SKM-1 (cell line): Measurements from ENCODE around the gene CCL4.
"Not testable (repeated sequence)": the region's sequence is repeated elsewhere in the genome, so short reads cannot be mapped to it uniquely, and the experiment has no call there.

Experiments used
- DNase-seq: peaks from one replicate; lab custom pipeline; 2025; ENCODE audit not compliant: unreplicated experiment; lab: John Stamatoyannopoulos, UW

CCL4 gene

DNA sequence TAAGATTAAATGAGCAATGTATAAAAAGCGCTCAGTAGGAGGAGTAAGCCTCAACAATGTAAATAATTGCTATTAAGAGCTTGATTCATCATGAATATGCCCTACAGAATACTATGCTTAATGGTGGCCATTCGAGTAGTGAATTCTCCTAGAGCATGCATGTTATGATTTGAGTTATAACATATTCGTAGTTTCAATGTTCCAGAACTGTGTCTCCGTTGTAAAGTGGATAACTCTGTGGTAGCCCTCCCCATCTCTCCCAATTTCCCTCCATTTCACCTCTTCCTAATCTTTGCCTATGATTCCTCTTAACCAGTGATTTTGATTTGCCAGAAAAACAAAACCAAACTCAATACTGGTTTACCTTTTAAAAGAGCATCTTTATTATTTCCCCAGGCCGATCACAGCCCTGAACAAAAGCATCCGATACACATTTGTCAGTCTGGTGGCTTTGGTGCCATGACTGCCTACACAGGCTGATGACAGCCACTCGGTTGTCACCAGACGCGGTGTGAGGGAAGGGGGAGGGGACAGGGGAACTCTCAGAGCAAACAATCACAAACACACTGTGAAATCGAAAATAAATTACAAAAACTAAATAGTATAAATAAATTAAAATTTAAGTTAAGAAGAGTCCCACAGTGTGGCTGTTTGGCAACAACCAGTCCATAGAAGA, 15.6 kb upstream of the CCL4 start:
- DNase-seq = not testable (repeated sequence)

DNA sequence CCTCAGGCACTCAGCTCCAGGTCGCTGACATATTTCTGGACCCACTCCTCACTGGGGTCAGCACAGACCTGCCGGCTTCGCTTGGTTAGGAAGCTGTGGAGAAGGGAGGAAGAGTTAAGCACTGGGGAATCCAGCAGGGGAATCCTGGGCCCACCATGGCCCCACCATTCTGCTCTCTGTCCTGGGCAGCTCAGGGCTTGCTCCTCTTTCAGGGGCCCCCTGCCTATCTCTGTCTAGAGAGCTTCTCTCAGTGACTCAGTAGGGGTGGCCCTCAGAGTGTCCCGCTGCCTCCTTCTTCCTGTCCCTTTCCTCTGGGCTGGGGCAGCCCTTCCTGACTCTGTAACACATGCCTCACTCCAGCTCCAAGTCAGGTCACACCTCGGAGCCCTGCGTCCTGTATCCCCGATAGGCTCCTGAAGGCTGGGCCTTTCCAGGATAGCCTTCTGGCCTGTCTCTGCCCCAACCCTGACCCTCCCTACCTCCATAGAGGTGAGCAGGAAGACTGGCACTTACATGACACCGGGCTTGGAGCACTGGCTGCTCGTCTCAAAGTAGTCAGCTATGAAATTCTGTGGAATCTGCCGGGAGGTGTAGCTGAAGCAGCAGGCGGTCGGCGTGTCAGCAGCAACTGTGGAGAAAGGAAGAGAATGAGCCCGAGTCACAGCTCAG, 14.8 kb upstream of the CCL4 start:
- DNase-seq = no peak

DNA sequence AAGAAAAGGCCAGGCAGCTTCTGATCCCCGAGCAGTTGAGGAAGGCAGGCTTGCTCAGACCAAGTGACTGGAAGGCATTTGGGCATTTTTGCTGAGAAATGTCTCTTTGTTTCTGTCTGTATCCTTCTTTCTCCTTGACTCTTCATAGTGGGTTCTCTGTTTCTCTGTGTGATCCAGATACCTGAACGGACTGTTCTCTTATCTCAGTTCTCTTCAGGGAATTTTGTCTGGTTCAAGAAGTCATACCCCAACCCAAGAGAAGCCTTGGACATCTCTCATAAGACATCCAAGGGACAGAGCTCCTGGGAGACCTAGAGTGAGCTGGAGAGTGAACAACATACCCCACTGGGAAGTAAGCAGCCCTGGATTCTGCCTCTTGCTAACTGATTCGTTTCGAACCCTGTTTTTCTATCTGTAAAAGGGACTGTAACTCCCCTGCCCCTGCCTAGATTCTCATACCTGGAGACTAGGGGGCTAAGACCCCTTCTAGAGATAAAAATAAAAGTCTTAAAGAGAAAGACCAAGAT, 14.2 kb upstream of the CCL4 start:
- no peak for DNase-seq

DNA sequence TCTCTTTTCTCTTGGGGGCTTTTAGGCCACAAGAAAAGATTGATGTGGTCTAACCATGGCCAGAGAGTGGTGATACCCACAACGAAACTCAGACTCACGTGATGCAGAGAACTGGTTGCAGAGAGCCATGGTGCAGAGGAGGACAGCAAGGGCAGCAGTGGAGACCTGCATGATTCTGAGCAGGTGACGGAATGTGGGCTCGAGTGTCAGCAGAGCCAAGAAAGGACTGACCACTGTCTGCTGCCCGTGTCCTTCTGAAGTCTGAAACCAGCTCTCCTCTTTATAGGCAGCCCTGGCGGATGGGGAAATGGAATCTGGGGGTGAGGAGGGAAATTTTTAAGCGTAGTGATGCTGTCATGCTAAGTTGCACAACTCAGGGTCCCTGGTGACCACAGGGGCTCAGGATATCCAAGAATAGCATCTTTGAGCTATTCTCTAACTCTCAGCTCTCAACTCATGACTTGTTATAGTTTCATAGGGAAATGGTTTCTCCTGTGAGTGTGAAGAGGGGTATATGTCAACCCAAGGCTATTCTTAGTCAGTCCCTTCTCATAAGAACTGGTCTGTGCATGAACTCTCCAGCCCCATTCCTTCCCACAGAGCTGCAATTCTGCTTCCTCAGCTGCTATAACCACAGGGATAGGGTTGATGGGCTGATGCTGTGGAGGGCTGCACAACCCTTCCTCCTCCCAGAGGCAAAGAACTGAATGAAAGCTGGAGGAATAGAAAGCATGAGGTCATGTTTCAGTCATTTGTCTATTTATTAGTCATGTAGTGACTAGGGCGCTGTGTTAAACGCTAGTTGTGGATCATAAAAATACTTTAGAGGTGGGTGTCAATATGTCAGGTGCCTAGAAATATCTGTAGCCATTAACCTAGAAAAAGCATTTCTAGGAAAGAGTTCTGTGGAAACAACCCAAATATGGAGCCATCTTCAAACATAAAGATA, 13.5 kb upstream of the CCL4 start, which contains the start of gene CCL3:
Gene CCL3, minus strand, starts transcription at position 256 of the 949 bp plus-strand sequence. Its CDS starts 85 bp downstream, at position 171.
- DNase-seq = peak; percentile 72

DNA sequence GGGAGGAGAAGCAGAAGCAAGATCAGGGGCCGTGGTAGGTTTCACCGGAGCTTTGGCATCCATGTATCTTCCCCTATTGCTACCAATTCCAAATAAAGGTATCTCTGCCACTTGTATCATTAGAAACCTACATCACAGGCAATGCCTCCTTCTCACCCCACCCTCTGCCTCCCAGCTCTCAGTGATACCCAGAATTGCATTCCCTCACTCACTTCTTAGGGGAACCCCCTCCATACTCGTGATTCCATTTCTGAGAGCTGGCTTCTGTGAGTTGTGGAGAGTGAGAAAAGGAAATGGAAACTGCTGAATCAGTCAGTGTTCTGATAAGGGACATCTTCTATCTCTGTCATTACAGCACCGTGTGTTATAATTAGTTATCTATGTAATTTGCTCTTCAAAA, 11.4 kb upstream of the CCL4 start:
- no peak for DNase-seq

DNA sequence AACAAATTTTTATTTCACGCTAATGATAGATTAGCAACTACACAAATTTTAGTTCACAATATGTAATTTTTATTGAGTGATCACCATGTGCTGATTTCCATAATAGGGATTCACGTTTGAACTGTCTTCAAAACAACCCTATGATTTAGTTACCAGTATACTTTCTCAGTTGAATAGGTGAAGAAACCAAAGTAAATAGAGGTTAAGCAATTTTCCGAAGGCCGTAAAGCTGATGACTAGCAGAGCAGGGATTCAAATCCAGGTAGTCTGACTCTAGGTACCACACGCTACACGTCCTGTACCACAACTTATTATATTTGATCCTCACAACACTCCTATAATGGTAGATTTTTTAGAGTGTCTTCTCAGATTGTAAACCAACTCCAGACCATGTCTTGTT, 10.9 kb upstream of the CCL4 start:
- not testable (repeated sequence) for DNase-seq

DNA sequence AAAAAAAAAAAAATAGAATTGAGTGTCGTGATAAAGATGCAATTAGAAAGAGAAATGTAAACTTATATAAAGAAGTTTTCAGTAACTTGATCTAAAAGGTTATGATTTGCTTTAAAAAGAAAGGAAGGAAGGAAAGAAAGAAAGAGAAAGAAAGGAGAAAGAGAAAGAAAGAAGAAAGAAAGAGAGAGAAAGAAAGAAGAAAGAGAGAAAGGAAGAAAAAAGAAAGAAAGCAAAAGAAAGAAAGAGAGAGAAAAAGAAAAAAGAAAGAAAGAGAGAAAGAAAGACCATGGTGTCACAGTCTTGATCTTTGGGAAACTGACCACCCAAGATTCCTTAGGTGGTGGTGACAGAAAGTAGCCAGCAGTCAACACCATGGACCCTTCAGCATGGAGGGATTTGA, 9.4 kb upstream of the CCL4 start:
- no peak for DNase-seq

DNA sequence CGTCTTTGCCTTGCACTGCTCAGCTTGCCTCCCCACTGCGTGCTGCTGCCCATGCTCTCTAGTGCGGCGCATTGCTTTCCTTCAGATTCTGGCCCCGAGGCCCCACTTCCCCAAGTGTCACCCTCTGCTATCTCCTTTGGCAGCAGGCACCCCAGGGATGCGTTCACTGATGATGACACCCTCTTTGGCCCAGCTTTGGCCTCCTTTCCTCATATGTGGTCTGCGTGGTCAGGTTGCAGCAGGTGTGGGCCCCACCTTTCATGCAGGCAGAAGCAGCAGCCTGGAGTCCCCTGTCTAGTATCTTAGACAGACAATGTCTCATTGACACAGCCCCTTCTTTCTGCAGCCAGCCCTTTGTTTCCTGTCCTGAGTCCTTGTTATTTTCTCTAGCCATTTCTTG, 8.9 kb upstream of the CCL4 start:
- peak; percentile 27 for DNase-seq

DNA sequence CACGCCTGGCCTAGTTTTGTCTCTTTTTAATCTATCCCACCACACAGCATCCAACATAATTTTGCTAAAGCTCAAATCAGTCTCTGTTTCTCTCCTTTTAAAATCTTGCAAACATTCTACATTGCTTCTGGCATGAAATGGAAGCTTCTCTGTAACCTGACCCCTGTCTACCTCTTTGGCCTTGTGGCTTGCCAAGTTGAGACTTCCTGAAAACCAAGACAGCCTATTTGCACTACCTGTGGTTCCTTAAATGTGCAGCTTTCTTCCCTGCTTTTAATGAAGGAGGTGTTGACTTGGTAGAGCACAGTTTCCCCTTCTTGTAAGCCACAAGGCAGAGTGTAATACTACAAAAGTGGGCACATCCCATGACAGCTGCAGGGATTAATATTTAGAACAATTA, 7.6 kb upstream of the CCL4 start:
- DNase-seq = peak; percentile 50

DNA sequence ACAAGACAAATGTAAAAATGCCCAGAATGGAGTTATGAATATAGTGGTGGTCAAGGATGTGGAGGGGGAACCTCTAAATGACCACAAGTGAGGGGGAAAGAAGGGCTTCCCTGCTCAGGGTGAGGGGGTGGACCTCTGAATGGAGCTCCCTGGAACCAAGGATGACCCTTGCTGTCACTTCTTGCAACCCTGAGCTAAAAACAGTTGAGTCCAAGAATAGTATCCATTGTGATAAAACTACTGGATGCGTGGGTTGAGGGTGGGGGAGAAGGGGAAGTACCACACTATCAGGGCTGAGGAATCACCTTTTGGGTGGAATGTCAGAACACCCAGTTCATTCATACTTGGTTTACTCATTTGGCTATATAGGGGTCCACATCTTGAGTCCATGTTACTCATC, 4.6 kb upstream of the CCL4 start:
- DNase-seq = not testable (repeated sequence)

DNA sequence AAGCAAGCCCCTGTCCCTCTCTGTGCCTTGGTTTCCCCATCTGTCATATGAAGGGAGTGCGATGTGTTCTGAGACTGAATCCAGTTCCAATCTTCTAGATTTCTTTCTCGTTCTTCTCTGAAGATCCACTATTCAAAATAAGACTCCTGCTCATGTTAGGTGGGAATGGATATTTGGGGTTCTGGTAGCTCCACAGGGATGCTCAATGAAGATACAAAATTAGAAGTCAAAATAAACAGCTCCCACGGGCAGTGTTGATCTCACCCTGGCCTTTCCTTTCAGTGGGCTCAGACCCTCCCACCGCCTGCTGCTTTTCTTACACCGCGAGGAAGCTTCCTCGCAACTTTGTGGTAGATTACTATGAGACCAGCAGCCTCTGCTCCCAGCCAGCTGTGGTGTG, 619 bp downstream of the CCL4 start:
- DNase-seq = not testable (repeated sequence)

DNA sequence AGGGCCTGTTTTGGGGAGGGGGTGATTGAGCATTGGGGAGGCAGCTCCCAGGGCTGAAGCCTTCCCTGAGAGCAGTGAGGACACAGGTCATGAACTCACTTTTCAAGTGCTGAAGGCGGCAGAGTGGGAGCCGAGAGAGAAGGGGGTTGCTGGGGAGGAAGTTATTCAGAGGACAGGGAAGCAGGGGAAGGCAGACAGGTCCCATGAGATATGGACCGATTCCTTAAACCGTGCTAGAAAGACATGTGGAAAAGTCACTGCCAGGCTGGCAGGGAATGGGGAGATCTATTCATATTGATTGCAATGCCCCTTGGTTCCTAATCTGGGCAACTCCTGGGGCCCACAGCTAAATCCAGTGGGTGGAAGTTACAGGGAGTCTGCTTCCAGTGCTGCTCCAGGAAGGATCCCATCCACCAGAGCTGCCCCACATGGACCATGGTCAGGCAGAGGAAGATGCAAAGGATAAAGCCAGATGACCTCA, 1.1 kb downstream of the CCL4 start:
- no peak for DNase-seq

DNA sequence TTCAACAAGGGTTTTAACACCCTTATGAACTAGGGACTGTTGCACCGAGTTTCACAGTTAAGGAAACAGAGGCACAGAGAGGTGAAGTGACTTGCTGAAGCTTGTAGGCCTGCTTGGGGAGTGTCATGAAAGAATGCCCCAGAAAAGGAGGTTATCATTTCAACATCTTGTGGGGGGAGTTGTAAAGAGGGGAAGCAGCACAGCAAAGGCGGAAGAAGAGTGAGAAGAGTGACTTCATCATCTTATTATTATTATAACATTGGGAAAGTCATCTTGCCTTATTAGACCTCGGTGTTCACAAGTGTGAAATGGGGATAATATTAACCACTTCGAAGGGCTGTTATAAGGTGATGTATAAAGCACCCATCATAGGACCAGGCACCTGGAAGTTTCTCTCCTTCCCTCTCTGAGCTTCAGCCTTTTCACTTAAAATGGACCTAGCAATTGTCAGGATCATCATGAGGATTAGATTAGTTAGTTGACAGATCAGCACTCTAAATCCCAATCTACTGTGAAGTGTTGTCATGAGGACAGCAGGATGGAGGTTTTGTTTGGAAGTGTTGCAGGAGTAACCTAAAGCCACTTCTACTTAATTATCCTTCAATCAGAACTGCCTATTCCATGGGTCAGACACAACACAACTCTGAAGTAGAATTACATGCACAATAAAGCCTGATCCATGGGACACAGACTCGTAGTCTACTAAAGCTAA, 2.3 kb downstream of the CCL4 start:
- peak; percentile 41 for DNase-seq

DNA sequence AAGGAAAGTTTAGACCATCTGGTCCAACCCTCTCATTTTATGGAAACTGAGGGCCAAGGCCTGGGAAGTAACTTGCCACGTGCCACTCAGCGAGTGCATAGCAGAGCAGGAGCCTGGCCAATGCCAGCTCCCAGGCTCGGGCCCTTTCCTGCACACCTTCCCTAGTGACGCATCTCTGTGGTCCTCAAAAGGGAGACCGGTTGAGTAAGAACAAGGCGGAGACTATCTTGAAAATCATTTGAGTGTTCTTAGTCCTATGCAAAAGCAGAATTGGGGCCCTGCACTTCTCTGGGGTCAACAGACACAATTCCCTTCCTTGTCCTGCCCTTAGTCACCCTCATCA, 2.8 kb downstream of the CCL4 start:
- no peak for DNase-seq

DNA sequence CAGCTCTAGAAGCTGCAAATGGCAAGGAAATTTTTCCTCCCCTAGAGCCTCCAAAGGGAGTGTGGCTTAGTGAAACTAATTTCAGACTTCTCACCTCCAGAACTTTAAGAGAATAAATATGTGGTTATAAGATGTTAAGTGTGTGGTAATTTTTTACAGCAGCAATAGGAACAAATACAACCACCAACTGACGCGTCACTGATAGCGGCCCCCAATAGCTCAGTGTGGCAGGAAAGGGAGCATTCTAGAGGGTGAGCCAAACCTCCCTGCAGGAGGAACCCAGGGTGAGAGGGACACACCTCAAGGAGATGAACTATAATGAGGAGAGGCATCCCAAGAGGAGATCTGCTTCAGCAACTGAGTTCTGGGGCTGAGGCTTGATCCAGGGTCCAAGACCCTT, 4.0 kb downstream of the CCL4 start:
- DNase-seq = no peak

DNA sequence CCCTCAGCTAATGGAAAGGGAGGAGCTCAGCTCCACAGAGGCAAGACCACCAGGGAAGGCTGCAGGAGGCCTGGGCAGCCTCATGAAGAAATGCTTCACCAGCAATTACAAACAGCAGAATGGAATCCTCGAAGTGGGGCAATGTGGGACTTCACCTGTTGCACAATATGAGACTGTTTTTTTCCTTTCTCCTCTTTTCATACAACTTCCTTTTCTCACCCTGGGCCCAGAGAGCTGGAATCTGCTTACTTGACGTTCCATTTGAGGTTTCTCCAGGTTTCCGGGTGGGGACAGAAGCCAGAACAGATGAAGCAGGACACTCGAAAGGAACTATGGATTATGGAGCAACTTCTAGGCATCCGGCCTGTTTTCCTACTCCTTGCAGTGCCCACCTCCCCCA, 4.6 kb downstream of the CCL4 start:
- DNase-seq = not testable (repeated sequence)

DNA sequence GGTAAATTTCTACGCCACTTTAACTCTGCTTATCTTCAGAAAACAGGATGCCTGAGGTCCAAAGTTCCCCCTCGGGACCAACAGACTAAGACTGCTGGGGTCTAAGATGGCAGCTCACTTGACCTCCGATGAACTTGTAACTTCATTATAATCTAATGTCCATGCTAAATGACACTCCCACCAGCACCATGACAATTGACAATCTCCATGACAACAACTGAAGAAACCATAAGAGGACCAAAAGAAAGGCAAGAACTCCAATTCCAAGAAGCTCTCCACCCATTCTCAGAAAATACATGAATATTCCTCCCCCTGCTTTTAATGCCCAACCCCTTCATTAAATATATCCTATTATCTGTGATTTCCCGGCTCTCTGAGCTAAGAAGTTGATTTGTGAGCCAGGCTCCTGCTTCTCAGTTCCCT, 7.5 kb downstream of the CCL4 start:
- no peak for DNase-seq

DNA sequence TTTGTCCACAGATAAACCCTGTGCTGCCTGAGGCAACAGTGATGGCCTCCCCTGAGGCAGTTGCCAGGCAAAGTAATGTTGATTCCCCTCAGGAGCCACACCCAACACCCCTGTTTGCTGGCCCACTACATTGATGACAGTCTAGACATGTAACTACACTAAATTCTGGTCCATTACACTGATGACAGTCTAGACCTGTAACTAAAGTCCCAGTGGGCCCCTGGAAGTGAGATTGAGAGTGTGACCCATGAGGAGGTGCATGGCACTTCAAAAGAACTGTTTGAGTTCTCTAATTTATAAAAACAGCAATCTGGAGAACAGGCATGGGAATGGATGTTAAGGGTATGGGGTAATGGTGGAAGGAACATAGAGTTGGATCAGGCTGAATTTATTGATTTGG, 8.9 kb downstream of the CCL4 start:
- DNase-seq = no peak

DNA sequence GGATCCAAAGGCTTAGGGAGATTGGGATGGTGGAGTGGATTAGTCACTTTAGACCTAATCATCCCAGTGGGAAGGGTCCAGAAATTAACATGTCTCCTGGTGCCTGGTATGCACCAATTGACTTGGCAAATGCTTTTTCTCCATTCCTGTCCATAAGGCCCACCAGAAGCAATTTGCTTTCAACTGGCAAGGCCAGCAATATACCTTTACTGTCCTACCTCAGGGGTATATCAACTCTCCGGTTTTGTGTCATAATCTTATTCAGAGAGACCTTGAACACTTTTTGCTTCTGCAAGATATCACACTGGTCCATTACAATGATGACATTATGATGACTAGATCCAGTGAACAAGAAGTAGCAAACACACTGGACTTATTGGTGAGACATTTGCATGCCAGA, 9.5 kb downstream of the CCL4 start:
- DNase-seq = not testable (repeated sequence)

DNA sequence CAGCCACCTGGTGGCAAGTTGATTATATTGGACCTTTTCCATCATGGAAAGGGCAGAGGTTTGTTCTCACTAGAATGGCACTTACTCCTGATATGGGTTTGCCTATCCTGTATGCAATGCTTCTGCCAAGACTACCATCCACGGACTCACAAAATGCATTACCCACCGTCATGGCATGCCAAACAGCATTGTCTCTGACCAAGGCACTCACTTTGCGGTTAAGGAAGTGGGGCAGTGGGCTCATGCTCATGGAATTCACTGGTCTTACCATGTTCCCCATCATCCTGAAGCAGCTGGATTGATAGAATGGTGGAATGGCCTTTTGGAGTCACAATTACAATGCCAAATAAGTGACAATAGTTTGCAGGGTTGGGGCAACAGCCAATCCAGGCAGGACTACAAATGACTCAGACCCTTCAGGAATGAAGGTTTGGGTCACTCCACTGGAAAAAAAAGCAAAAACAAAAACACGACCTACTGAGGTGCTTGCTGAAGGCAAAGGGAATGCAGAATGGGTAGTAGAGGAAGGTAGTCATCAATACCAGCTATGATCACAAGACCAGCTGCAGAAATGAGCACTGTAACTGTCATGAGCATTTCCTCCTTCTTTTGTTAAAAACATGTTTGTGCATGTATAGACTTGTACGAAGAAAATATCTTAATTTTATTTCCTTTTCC, 11.5 kb downstream of the CCL4 start:
- DNase-seq = not testable (repeated sequence)
